Right lung (tissue), 5 donors: ENCODE measurements around the gene ELOVL1. TPM values are rescaled to one million over a fixed set of nuclear protein-coding genes. Genes with fewer than 3 reads are reported as not detected.

ENCODE experiments used
- polyA plus RNA-seq, 5 donors: library from polyadenylated mRNA; unstranded; fragments of 120-200 nt; gene quantifications; one replicate each; pipeline versions ENCODE4 v1.2.1 to v1.2.3, GENCODE V29; 2013; ENCODE audit warnings: inconsistent platforms in 1 of 5, low replicate concordance in 1 of 5; ENCODE audit not compliant: insufficient read length in 5 of 5, insufficient read depth in 1 of 5

ELOVL1 gene
- polyA plus RNA-seq, 5 donors, result 74.6 to 88.6 (median 77.1) TPM

Other genes starting within 250 kb of the ELOVL1 start
- 10 to 100 TPM; 42.0 to 54.9 (median 54.2) TPM for gene EBNA1BP2, start 195.7 kb downstream of the ELOVL1 start, polyA plus RNA-seq
- 1 to 10 TPM; 1.7 to 5.9 (median 4.3) TPM for gene CFAP57, start 195.7 kb downstream of the ELOVL1 start, polyA plus RNA-seq
- gene TMEM125, start 98.0 kb downstream of the ELOVL1 start, polyA plus RNA-seq, result 10 to 100 TPM; 35.9 to 52.2 (median 47.4) TPM
- 10 to 100 TPM in 2 of 5 donors, 1 to 10 TPM in 3; 9.4 to 11.3 (median 9.9) TPM for gene C1orf210, start 82.4 kb downstream of the ELOVL1 start, polyA plus RNA-seq
- 10 to 100 TPM; 74.8 to 99.7 (median 89.7) TPM for gene TIE1, start 67.0 kb downstream of the ELOVL1 start, polyA plus RNA-seq
- 1 to 10 TPM in 2 of 5 donors, under 1 TPM in 3; 0.86 to 1.7 (median 0.99) TPM for gene MPL, start 30.2 kb downstream of the ELOVL1 start, polyA plus RNA-seq
- gene CDC20, start 9.0 kb downstream of the ELOVL1 start, polyA plus RNA-seq, result 10 to 100 TPM; 30.4 to 57.8 (median 36.9) TPM
- 10 to 100 TPM; 36.1 to 39.9 (median 38.7) TPM for gene MED8, start 21.8 kb upstream of the ELOVL1 start, polyA plus RNA-seq
- gene SZT2, start 21.9 kb upstream of the ELOVL1 start, polyA plus RNA-seq, result 10 to 100 TPM; 22.5 to 31.0 (median 26.4) TPM
- 10 to 100 TPM; 43.8 to 55.9 (median 47.0) TPM for gene HYI, start 85.9 kb upstream of the ELOVL1 start, polyA plus RNA-seq
- 100 to 1,000 TPM; 138 to 245 (median 157) TPM for gene PTPRF, start 162.9 kb upstream of the ELOVL1 start, polyA plus RNA-seq